EH (cell line): ENCODE results near the gene TLL1.

Source experiments
- DNase-seq: peaks from one replicate; pipeline ENCODE4 v3.0.0-alpha.2; 2015; ENCODE audit warnings: low read depth

The TLL1 gene

GRCh38 chr4:165872461-165873297, at the start of gene TLL1:
Gene TLL1 (plus strand): TSS chr4:165873237. CDS start chr4:165873905, 668 bp downstream.
- DNase-seq: peak; percentile 32

GRCh38 chr4:165826166-165826565, 46.9 kb upstream of the TLL1 start:
- no peak for DNase-seq

- no peak for DNase-seq
Measured at GRCh38 chr4:165827018-165827417, 46.0 kb upstream of the TLL1 start.

GRCh38 chr4:165828928-165829327, 44.1 kb upstream of the TLL1 start:
- DNase-seq: no peak

- no peak for DNase-seq
Measured at GRCh38 chr4:165834116-165834515, 38.9 kb upstream of the TLL1 start.

- no peak for DNase-seq
Measured at GRCh38 chr4:165838575-165838974, 34.5 kb upstream of the TLL1 start.

- DNase-seq: no peak
Measured at GRCh38 chr4:165839615-165840333, 33.3 kb upstream of the TLL1 start.

GRCh38 chr4:165842684-165843083, 30.4 kb upstream of the TLL1 start:
- DNase-seq: no peak

- no peak for DNase-seq
Measured at GRCh38 chr4:165844161-165844560, 28.9 kb upstream of the TLL1 start.

- DNase-seq: no peak
Measured at GRCh38 chr4:165851256-165851655, 21.8 kb upstream of the TLL1 start.

- DNase-seq: no peak
Measured at GRCh38 chr4:165855191-165855590, 17.8 kb upstream of the TLL1 start.

- DNase-seq: no peak
Measured at GRCh38 chr4:165861363-165861762, 11.7 kb upstream of the TLL1 start.

- peak; percentile 25 for DNase-seq
Measured at GRCh38 chr4:165864271-165864670, 8.8 kb upstream of the TLL1 start.

- DNase-seq: no peak
Measured at GRCh38 chr4:165866019-165866650, 6.9 kb upstream of the TLL1 start.

GRCh38 chr4:165867961-165868360, 5.1 kb upstream of the TLL1 start:
- no peak for DNase-seq

GRCh38 chr4:165873298-165874071, 448 bp downstream of the TLL1 start:
- peak; percentile 48 for DNase-seq

- DNase-seq: peak; percentile 9
Measured at GRCh38 chr4:165874072-165874790, 1.2 kb downstream of the TLL1 start.

GRCh38 chr4:165874791-165875371, 1.8 kb downstream of the TLL1 start:
- peak; percentile 9 for DNase-seq

GRCh38 chr4:165875446-165875845, 2.4 kb downstream of the TLL1 start:
- DNase-seq: no peak

- DNase-seq: peak; percentile 4
Measured at GRCh38 chr4:165877286-165877685, 4.2 kb downstream of the TLL1 start.

GRCh38 chr4:165879641-165880040, 6.6 kb downstream of the TLL1 start:
- peak; percentile 3 for DNase-seq
